Left ventricle myocardium inferior (tissue), 1 donor: ENCODE measurements around the gene F7. TPM values are rescaled to one million over a fixed set of nuclear protein-coding genes. Genes with fewer than 3 reads are reported as not detected.

Experiments
- DNase-seq: peaks from one replicate; pipeline ENCODE4 v3.0.0-alpha.2; 2020
- H3K27ac ChIP-seq: fragments of 200-600 bp; replicated peaks from 2 replicates; pipeline ENCODE4 v1.8.0; 2021
- H3K27me3 ChIP-seq: fragments of 200-600 bp; 2 replicates; pipeline ENCODE4 v1.8.0; 2021; ENCODE audit warnings: low read depth
- H3K36me3 ChIP-seq: fragments of 200-600 bp; 2 replicates; pipeline ENCODE4 v1.8.0; 2021
- H3K4me1 ChIP-seq: fragments of 200-600 bp; 2 replicates; pipeline ENCODE4 v1.8.0; 2021
- H3K4me3 ChIP-seq: fragments of 200-600 bp; 2 replicates; pipeline ENCODE4 v1.8.0; 2021; ENCODE audit warnings: mild to moderate bottlenecking, moderate library complexity
- H3K9me3 ChIP-seq: fragments of 200-600 bp; replicated peaks from 2 replicates; pipeline ENCODE4 v1.8.0; 2021
- CTCF ChIP-seq: fragments of 200-600 bp; IDR thresholded peaks from 2 replicates; pipeline ENCODE4 v1.8.0; 2021; ENCODE audit warnings: antibody characterized with exemption, mild to moderate bottlenecking, borderline replicate concordance
- intact Hi-C: fragments of 100-400 bp; cut with micrococcal nuclease; formaldehyde crosslinking; loops from one replicate; pipeline ENCODE4 v1.11.0; 2022
- total RNA-seq: library from RNA; stranded (reverse); fragmentation: NEBNext Ultra II Directional; extraction: Animal tissue kit (Norgen Biotek cat#: 25700); gene quantifications from one replicate; pipeline ENCODE4 v1.2.1, GENCODE V29; 2021
- donor health status: DM: no; HTN: yes; CAD: no; lungs with severe emphysema.

F7 gene
- total RNA-seq, 1 donor from 2014 or later: not detected

GRCh38 chr13:113148407-113148806, 42.8 kb downstream of the F7 start:
- Histone ChIP-seq H3K4me1 (peaks cover 18% of the 10 kb centered on the region), H3K27ac (no peak overlapping the region), H3K4me3 (no peak overlapping the region), H3K36me3 (no peaks in the 10 kb centered on the region), H3K27me3 (peaks cover 3% of the 10 kb centered on the region), H3K9me3 (no peaks in the 10 kb centered on the region)
- no peak for TF ChIP-seq CTCF
- DNase-seq: no peak
- intact Hi-C loops: no loop called here

- DNase-seq: no peak
- Histone ChIP-seq H3K4me1 (peaks cover 21% of the 10 kb centered on the region), H3K36me3 (no peaks in the 10 kb centered on the region), H3K9me3 (no peaks in the 10 kb centered on the region), H3K4me3 (no peak overlapping the region), H3K27me3 (peaks cover 3% of the 10 kb centered on the region), H3K27ac (no peak overlapping the region)
- intact Hi-C loops: no loop called here
- TF ChIP-seq CTCF: no peak
These were observed 43.4 kb downstream of the F7 start for GRCh38 chr13:113148940-113149503.

- H3K27me3 ChIP-seq: peaks cover 3% of the 10 kb centered on the region
- intact Hi-C loops: no loop called here
These were observed 44.3 kb downstream of the F7 start for GRCh38 chr13:113149711-113150549.

GRCh38 chr13:113150550-113151365, 45.2 kb downstream of the F7 start:
- Histone ChIP-seq H3K27me3 (peaks cover 3% of the 10 kb centered on the region), H3K4me3 (no peak overlapping the region), H3K9me3 (no peaks in the 10 kb centered on the region), H3K4me1 (peaks cover 23% of the 10 kb centered on the region), H3K27ac (no peak overlapping the region), H3K36me3 (no peaks in the 10 kb centered on the region)
- intact Hi-C loops: no loop called here
- no peak for TF ChIP-seq CTCF
- no peak for DNase-seq

More at GRCh38 chr13:113149711-113150549, 44.3 kb downstream of the F7 start:
- Histone ChIP-seq H3K36me3 (no peaks in the 10 kb centered on the region), H3K9me3 (no peaks in the 10 kb centered on the region), H3K4me3 (no peak overlapping the region), H3K27ac (no peak overlapping the region), H3K4me1 (peaks cover 23% of the 10 kb centered on the region)
- no peak for DNase-seq
- TF ChIP-seq CTCF: no peak

- H3K4me3 ChIP-seq: peak overlapping the region; percentile 67
- H3K27me3 ChIP-seq: peaks cover 3% of the 10 kb centered on the region
- no peak for DNase-seq
- intact Hi-C loops: no loop called here
- H3K27ac ChIP-seq: peak overlapping the region; percentile 90
- H3K9me3 ChIP-seq: no peaks in the 10 kb centered on the region
- H3K36me3 ChIP-seq: no peaks in the 10 kb centered on the region
- peaks cover 23% of the 10 kb centered on the region for H3K4me1 ChIP-seq
- no peak for TF ChIP-seq CTCF
These were observed 46.4 kb downstream of the F7 start for GRCh38 chr13:113151745-113152690.
